Measurements from ENCODE around the gene C2CD2.
A peak's percentile ranks its signal among the peaks of the same experiment; 100 is the strongest.
"Not testable (repeated sequence)": the region's sequence is repeated elsewhere in the genome, so short reads cannot be mapped to it uniquely, and the experiment has no call there.

C2CD2 gene

GRCh38 chr21:41953831-41954653, at the start of gene C2CD2:
Gene C2CD2, minus strand, starts transcription at chr21:41954018. Its CDS starts 370 bp downstream, at chr21:41953648.
- DNase-seq, result peak; percentile 73

- DNase-seq, result no peak
Measured at GRCh38 chr21:42003051-42003461, 49.2 kb upstream of the C2CD2 start.

GRCh38 chr21:42002421-42002958, 48.7 kb upstream of the C2CD2 start:
- DNase-seq, result no peak

- no peak for DNase-seq
Measured at GRCh38 chr21:42001781-42002180, 48.0 kb upstream of the C2CD2 start.

GRCh38 chr21:42000908-42001307, 47.1 kb upstream of the C2CD2 start:
- no peak for DNase-seq

- no peak for DNase-seq
Measured at GRCh38 chr21:41997657-41998056, 43.8 kb upstream of the C2CD2 start.

GRCh38 chr21:41995577-41995976, 41.8 kb upstream of the C2CD2 start:
- no peak for DNase-seq

GRCh38 chr21:41994613-41995012, 40.8 kb upstream of the C2CD2 start:
- DNase-seq, result not testable (repeated sequence)

GRCh38 chr21:41993744-41994143, 39.9 kb upstream of the C2CD2 start:
- no peak for DNase-seq

GRCh38 chr21:41992576-41992975, 38.8 kb upstream of the C2CD2 start:
- no peak for DNase-seq

GRCh38 chr21:41991659-41992058, 37.8 kb upstream of the C2CD2 start:
- DNase-seq, result no peak

GRCh38 chr21:41989698-41990097, 35.9 kb upstream of the C2CD2 start:
- DNase-seq, result no peak

GRCh38 chr21:41987310-41987709, 33.5 kb upstream of the C2CD2 start:
- DNase-seq, result no peak

GRCh38 chr21:41985662-41986416, 32.0 kb upstream of the C2CD2 start:
- no peak for DNase-seq

- DNase-seq, result no peak
Measured at GRCh38 chr21:41983229-41983628, 29.4 kb upstream of the C2CD2 start.

- no peak for DNase-seq
Measured at GRCh38 chr21:41980561-41980960, 26.7 kb upstream of the C2CD2 start.

- DNase-seq, result no peak
Measured at GRCh38 chr21:41979751-41980369, 26.0 kb upstream of the C2CD2 start.

GRCh38 chr21:41979335-41979734, 25.5 kb upstream of the C2CD2 start:
- no peak for DNase-seq

GRCh38 chr21:41977034-41977950, 23.5 kb upstream of the C2CD2 start:
- DNase-seq, result peak; percentile 46

- DNase-seq, result no peak
Measured at GRCh38 chr21:41976611-41977010, 22.8 kb upstream of the C2CD2 start.

GRCh38 chr21:41975391-41976272, 21.8 kb upstream of the C2CD2 start:
- DNase-seq, result no peak

Data from NCI-H345 (cell line).